Measurements from ENCODE around the gene HLA-C. TPM values are rescaled to one million over a fixed set of nuclear protein-coding genes. Genes with fewer than 3 reads are reported as not detected.

HLA-C gene
- total and polyA plus RNA-seq, 2 experiments from 2014 or later, result 157 to 244 TPM

GRCh38 chr6:31227143-31227542 is 44.7 kb downstream of the HLA-C start:
- in situ Hi-C loops (cut with MboI), result no loop called here
- no peaks in the 10 kb centered on the region for H3F3A ChIP-seq (ENCODE audit: insufficient read depth)

GRCh38 chr6:31225735-31226134 is 46.2 kb downstream of the HLA-C start:
- no peaks in the 10 kb centered on the region for H3F3A ChIP-seq (ENCODE audit: insufficient read depth)
- in situ Hi-C loops (cut with MboI), result no loop called here
- 69 to 73% methylated on average over 7 of the region's 7 CpGs for WGBS, 2 experiments (ENCODE audit: low coverage in 1 of 2, low lambda C conversion rate in 2 of 2, missing lambda C conversion rate in 2 of 2)
- H3K4me2 ChIP-seq (ENCODE audit: unreplicated experiment), result no peak overlapping the region
- H3K4me3 ChIP-seq, result no peak overlapping the region
- no peaks in the 10 kb centered on the region for H3K79me2 ChIP-seq (ENCODE audit: insufficient read depth)
- DNase-seq, result no peak
- H3K9ac ChIP-seq, result no peak overlapping the region
- peaks cover 6% of the 10 kb centered on the region for H3K27me3 ChIP-seq (replicated peaks; ENCODE audit: insufficient read depth)
- H3K9me2 ChIP-seq (ENCODE audit: insufficient read depth), result no peaks in the 10 kb centered on the region
- H3K36me3 ChIP-seq (ENCODE audit: low read depth), result no peaks in the 10 kb centered on the region
- H3K4me1 ChIP-seq (ENCODE audit: insufficient read depth), result no peaks in the 10 kb centered on the region
- H2AFZ ChIP-seq, result no peak overlapping the region
- H3K27ac ChIP-seq, result no peak overlapping the region
- no peak for TF ChIP-seq EZH2 (IDR thresholded peaks at IDR 0.05; ENCODE audit: insufficient read depth, poor library complexity, severe bottlenecking)
- no peak for TF ChIP-seq EZH2phosphoT487 (IDR thresholded peaks at IDR 0.05; ENCODE audit: insufficient read depth, low read depth)
- no peaks in the 10 kb centered on the region for H4K20me1 ChIP-seq (ENCODE audit: insufficient read depth)
- H3K9me3 ChIP-seq (ENCODE audit: low read depth), result no peaks in the 10 kb centered on the region

More at GRCh38 chr6:31227143-31227542, 44.7 kb downstream of the HLA-C start:
- TF ChIP-seq EZH2phosphoT487 (IDR thresholded peaks at IDR 0.05; ENCODE audit: insufficient read depth, low read depth) (no peak), EZH2 (IDR thresholded peaks at IDR 0.05; ENCODE audit: insufficient read depth, poor library complexity, severe bottlenecking) (no peak)
- no peaks in the 10 kb centered on the region for H3K79me2 ChIP-seq (ENCODE audit: insufficient read depth)
- no peaks in the 10 kb centered on the region for H3K4me1 ChIP-seq (ENCODE audit: insufficient read depth)
- no peak for DNase-seq
- no peak overlapping the region for H3K27ac ChIP-seq
- no peaks in the 10 kb centered on the region for H3K36me3 ChIP-seq (ENCODE audit: low read depth)
- no peaks in the 10 kb centered on the region for H4K20me1 ChIP-seq (ENCODE audit: insufficient read depth)
- H3K4me3 ChIP-seq, result no peak overlapping the region
- no peak overlapping the region for H3K9ac ChIP-seq
- WGBS, 2 experiments (ENCODE audit: low coverage in 1 of 2, low lambda C conversion rate in 2 of 2, missing lambda C conversion rate in 2 of 2), result 65 to 67% methylated on average over 7 of the region's 7 CpGs
- H3K27me3 ChIP-seq (replicated peaks; ENCODE audit: insufficient read depth), result peaks cover 18% of the 10 kb centered on the region
- no peak overlapping the region for H2AFZ ChIP-seq
- H3K9me3 ChIP-seq (ENCODE audit: low read depth), result no peaks in the 10 kb centered on the region
- no peaks in the 10 kb centered on the region for H3K9me2 ChIP-seq (ENCODE audit: insufficient read depth)
- H3K4me2 ChIP-seq (ENCODE audit: unreplicated experiment), result no peak overlapping the region

GRCh38 chr6:31222496-31222895 is 49.4 kb downstream of the HLA-C start:
- in situ Hi-C loops (cut with MboI), result no loop called here
- H3K4me1 ChIP-seq (ENCODE audit: insufficient read depth), result no peaks in the 10 kb centered on the region
- peaks cover 7% of the 10 kb centered on the region for H3K27me3 ChIP-seq (replicated peaks; ENCODE audit: insufficient read depth)
- no peak overlapping the region for H3K4me3 ChIP-seq
- H3K4me2 ChIP-seq (ENCODE audit: unreplicated experiment), result no peak overlapping the region
- H2AFZ ChIP-seq, result no peak overlapping the region
- H3K9ac ChIP-seq, result no peak overlapping the region
- H3K36me3 ChIP-seq (ENCODE audit: low read depth), result no peaks in the 10 kb centered on the region
- H3K79me2 ChIP-seq (ENCODE audit: insufficient read depth), result no peaks in the 10 kb centered on the region
- H3K27ac ChIP-seq, result no peak overlapping the region
- no peak for TF ChIP-seq EZH2phosphoT487 (IDR thresholded peaks at IDR 0.05; ENCODE audit: insufficient read depth, low read depth)
- TF ChIP-seq EZH2 (IDR thresholded peaks at IDR 0.05; ENCODE audit: insufficient read depth, poor library complexity, severe bottlenecking), result no peak
- H3K9me3 ChIP-seq (ENCODE audit: low read depth), result no peaks in the 10 kb centered on the region
- H3K9me2 ChIP-seq (ENCODE audit: insufficient read depth), result no peaks in the 10 kb centered on the region
- DNase-seq, result no peak
- H3F3A ChIP-seq (ENCODE audit: insufficient read depth), result no peaks in the 10 kb centered on the region
- no peaks in the 10 kb centered on the region for H4K20me1 ChIP-seq (ENCODE audit: insufficient read depth)

Small RNA genes lying within 50 kb of the gene (small RNA-seq; reads per million reads assigned to genes)
- not detected for gene AL662844.1 (ENCODE audit: low read depth, low replicate concordance)

Other genes with a start within 250 kb of the HLA-C start
- gene C6orf15, start 159.5 kb downstream of the HLA-C start, total RNA-seq (2014; rRNA removed; shearing (Covaris generic)), result not detected in 2 replicates
- gene C6orf15, start 159.5 kb downstream of the HLA-C start, polyA plus RNA-seq (2016; fragmentation: Nextera tagmentation; extraction: Ambion mirVana), result not detected in 2 replicates
- 0.22 and 0.25 TPM in 2 replicates for gene PSORS1C1, start 157.3 kb downstream of the HLA-C start, total RNA-seq (2014; rRNA removed; shearing (Covaris generic))
- gene PSORS1C1, start 157.3 kb downstream of the HLA-C start, polyA plus RNA-seq (2016; fragmentation: Nextera tagmentation; extraction: Ambion mirVana), result 2.0 and 2.6 TPM in 2 replicates
- gene CDSN, start 151.6 kb downstream of the HLA-C start, total RNA-seq (2014; rRNA removed; shearing (Covaris generic)), result not detected in 2 replicates
- not detected in 2 replicates for gene CDSN, start 151.6 kb downstream of the HLA-C start, polyA plus RNA-seq (2016; fragmentation: Nextera tagmentation; extraction: Ambion mirVana)
- gene PSORS1C2, start 133.0 kb downstream of the HLA-C start, total RNA-seq (2014; rRNA removed; shearing (Covaris generic)), result not detected in 2 replicates
- gene PSORS1C2, start 133.0 kb downstream of the HLA-C start, polyA plus RNA-seq (2016; fragmentation: Nextera tagmentation; extraction: Ambion mirVana), result 0.16 TPM in 1 of 2 replicates, not detected in the other
- gene CCHCR1, start 114.3 kb downstream of the HLA-C start, total RNA-seq (2014; rRNA removed; shearing (Covaris generic)), result 13.5 and 14.3 TPM in 2 replicates
- gene CCHCR1, start 114.3 kb downstream of the HLA-C start, polyA plus RNA-seq (2016; fragmentation: Nextera tagmentation; extraction: Ambion mirVana), result 10.8 and 13.2 TPM in 2 replicates
- 21.6 and 28.4 TPM in 2 replicates for gene TCF19, start 113.5 kb downstream of the HLA-C start, total RNA-seq (2014; rRNA removed; shearing (Covaris generic))
- gene TCF19, start 113.5 kb downstream of the HLA-C start, polyA plus RNA-seq (2016; fragmentation: Nextera tagmentation; extraction: Ambion mirVana), result 18.3 and 19.9 TPM in 2 replicates
- 0.22 TPM in 1 of 2 replicates, not detected in the other for gene POU5F1, start 101.4 kb downstream of the HLA-C start, total RNA-seq (2014; rRNA removed; shearing (Covaris generic))
- 0.61 and 0.88 TPM in 2 replicates for gene POU5F1, start 101.4 kb downstream of the HLA-C start, polyA plus RNA-seq (2016; fragmentation: Nextera tagmentation; extraction: Ambion mirVana)
- gene HLA-B, start 85.1 kb upstream of the HLA-C start, total RNA-seq (2014; rRNA removed; shearing (Covaris generic)), result 65.6 and 87.9 TPM in 2 replicates
- gene HLA-B, start 85.1 kb upstream of the HLA-C start, polyA plus RNA-seq (2016; fragmentation: Nextera tagmentation; extraction: Ambion mirVana), result 186 and 192 TPM in 2 replicates
- gene MICA, start 131.5 kb upstream of the HLA-C start, total RNA-seq (2014; rRNA removed; shearing (Covaris generic)), result 24.0 and 42.6 TPM in 2 replicates
- 36.9 and 38.0 TPM in 2 replicates for gene MICA, start 131.5 kb upstream of the HLA-C start, polyA plus RNA-seq (2016; fragmentation: Nextera tagmentation; extraction: Ambion mirVana)
- gene MICB, start 226.1 kb upstream of the HLA-C start, total RNA-seq (2014; rRNA removed; shearing (Covaris generic)), result 4.1 and 4.9 TPM in 2 replicates
- gene MICB, start 226.1 kb upstream of the HLA-C start, polyA plus RNA-seq (2016; fragmentation: Nextera tagmentation; extraction: Ambion mirVana), result 3.7 and 4.2 TPM in 2 replicates

All from GM23248 (cell line).